Effector memory CD4-positive, alpha-beta T cell (primary cell): Measurements from ENCODE around the gene DGAT2.

Source experiments
- DNase-seq, 3 donors: peaks; one replicate each; pipeline ENCODE4 v3.0.0-alpha.2; 2020
- H3K27ac ChIP-seq: 2 replicates; pipeline ENCODE4 v1.7.0; 2013; ENCODE audit warnings: mild to moderate bottlenecking, low read length, moderate library complexity; ENCODE audit not compliant: insufficient read depth, poor library complexity, severe bottlenecking
- H3K27me3 ChIP-seq: replicated peaks from 2 replicates; pipeline ENCODE4 v1.7.0; 2013; ENCODE audit warnings: mild to moderate bottlenecking, low read length; ENCODE audit not compliant: insufficient read depth, control insufficient read depth, poor library complexity, severe bottlenecking
- H3K36me3 ChIP-seq: 2 replicates; pipeline ENCODE4 v1.7.0; 2013; ENCODE audit warnings: mild to moderate bottlenecking, low read length, moderate library complexity; ENCODE audit not compliant: control insufficient read depth, insufficient read depth
- H3K4me1 ChIP-seq: 2 replicates; pipeline ENCODE4 v1.7.0; 2013; ENCODE audit warnings: low read length, mild to moderate bottlenecking; ENCODE audit not compliant: control insufficient read depth, insufficient read depth, poor library complexity, severe bottlenecking
- H3K4me3 ChIP-seq: 2 replicates; pipeline ENCODE4 v1.7.0; 2013; ENCODE audit warnings: low read length, low read depth, mild to moderate bottlenecking; ENCODE audit not compliant: insufficient read depth, poor library complexity, severe bottlenecking
- H3K9me3 ChIP-seq: 2 replicates; pipeline ENCODE4 v1.7.0; 2013; ENCODE audit warnings: mild to moderate bottlenecking, low read length, moderate library complexity; ENCODE audit not compliant: control insufficient read depth

DGAT2 gene

GRCh38 chr11:75786101-75786736, 17.6 kb downstream of the DGAT2 start:
- Histone ChIP-seq H3K4me3 (no peak overlapping the region), H3K9me3 (no peaks in the 10 kb centered on the region), H3K36me3 (no peaks in the 10 kb centered on the region), H3K27ac (no peak overlapping the region), H3K27me3 (no peaks in the 10 kb centered on the region), H3K4me1 (no peaks in the 10 kb centered on the region)
- no peak for DNase-seq

GRCh38 chr11:75789521-75789920, 20.9 kb downstream of the DGAT2 start:
- no peaks in the 10 kb centered on the region for H3K4me1 ChIP-seq
- H3K4me3 ChIP-seq, result no peak overlapping the region
- no peaks in the 10 kb centered on the region for H3K9me3 ChIP-seq
- H3K36me3 ChIP-seq, result no peaks in the 10 kb centered on the region
- H3K27me3 ChIP-seq, result no peaks in the 10 kb centered on the region
- DNase-seq, result no peak
- no peak overlapping the region for H3K27ac ChIP-seq

- Histone ChIP-seq H3K27me3 (no peaks in the 10 kb centered on the region), H3K4me1 (no peaks in the 10 kb centered on the region), H3K27ac (no peak overlapping the region), H3K4me3 (no peak overlapping the region), H3K36me3 (no peaks in the 10 kb centered on the region), H3K9me3 (no peaks in the 10 kb centered on the region)
- DNase-seq, result no peak
Observed at GRCh38 chr11:75790986-75791385, 22.4 kb downstream of the DGAT2 start.

GRCh38 chr11:75792127-75792731, 23.7 kb downstream of the DGAT2 start:
- H3K4me1 ChIP-seq, result no peaks in the 10 kb centered on the region
- no peak overlapping the region for H3K4me3 ChIP-seq
- no peak overlapping the region for H3K27ac ChIP-seq
- H3K27me3 ChIP-seq, result no peaks in the 10 kb centered on the region
- no peaks in the 10 kb centered on the region for H3K36me3 ChIP-seq
- DNase-seq, result no peak
- H3K9me3 ChIP-seq, result no peaks in the 10 kb centered on the region

- Histone ChIP-seq H3K9me3 (no peaks in the 10 kb centered on the region), H3K36me3 (no peaks in the 10 kb centered on the region), H3K27me3 (no peaks in the 10 kb centered on the region), H3K4me1 (no peaks in the 10 kb centered on the region), H3K4me3 (no peak overlapping the region), H3K27ac (no peak overlapping the region)
- DNase-seq, result no peak
Observed at GRCh38 chr11:75792997-75793800, 24.6 kb downstream of the DGAT2 start.

- Histone ChIP-seq H3K36me3 (no peaks in the 10 kb centered on the region), H3K9me3 (no peaks in the 10 kb centered on the region), H3K27me3 (no peaks in the 10 kb centered on the region), H3K4me3 (no peak overlapping the region), H3K27ac (no peak overlapping the region), H3K4me1 (no peaks in the 10 kb centered on the region)
- DNase-seq, result no peak
Observed at GRCh38 chr11:75793966-75794365, 25.4 kb downstream of the DGAT2 start.

GRCh38 chr11:75795276-75796090, 26.9 kb downstream of the DGAT2 start:
- H3K4me3 ChIP-seq, result no peak overlapping the region
- H3K4me1 ChIP-seq, result no peaks in the 10 kb centered on the region
- H3K9me3 ChIP-seq, result no peaks in the 10 kb centered on the region
- no peak overlapping the region for H3K27ac ChIP-seq
- no peak for DNase-seq
- H3K36me3 ChIP-seq, result no peaks in the 10 kb centered on the region
- no peaks in the 10 kb centered on the region for H3K27me3 ChIP-seq

GRCh38 chr11:75796091-75796435, 27.5 kb downstream of the DGAT2 start:
- Histone ChIP-seq H3K4me3 (no peak overlapping the region), H3K9me3 (no peaks in the 10 kb centered on the region), H3K27me3 (no peaks in the 10 kb centered on the region), H3K4me1 (peaks cover 5% of the 10 kb centered on the region), H3K27ac (no peak overlapping the region), H3K36me3 (no peaks in the 10 kb centered on the region)
- DNase-seq, result no peak

- H3K36me3 ChIP-seq, result no peaks in the 10 kb centered on the region
- no peak overlapping the region for H3K27ac ChIP-seq
Observed at GRCh38 chr11:75797116-75797515, 28.5 kb downstream of the DGAT2 start.

More at GRCh38 chr11:75797116-75797515, 28.5 kb downstream of the DGAT2 start:
- Histone ChIP-seq H3K9me3 (no peaks in the 10 kb centered on the region), H3K4me3 (no peak overlapping the region), H3K27me3 (no peaks in the 10 kb centered on the region), H3K4me1 (peaks cover 16% of the 10 kb centered on the region)
- no peak for DNase-seq
